Heart left ventricle (tissue), 13 donors: Measurements from ENCODE around the gene LCP2.

Experiments used
- POLR2A ChIP-seq, 2 donors: fragments of 450-650 bp; IDR thresholded peaks; one replicate each; pipeline ENCODE4 v1.6.1; 2017; ENCODE audit warnings: antibody characterized with exemption in 2 of 2, mild to moderate bottlenecking in 2 of 2, moderate library complexity in 2 of 2
- TF ChIP-seq, protein P1 (sequence below), 12 donors: fragments of 200-600 bp; sonication (generic) in 4 of 12; IDR thresholded peaks; one replicate each; pipeline versions ENCODE4 v1.5.0 to v1.8.0; 2018 to 2022; ENCODE audit warnings: antibody characterized with exemption in 12 of 12, mild to moderate bottlenecking in 5 of 12
- donor health status: ischemic (EF 13 %, LVEDD 7.1; RV severe dilation, severe dysfunction).
- donor health status: DM: no; HTN: yes; CAD: no.
- donor health status: DM: no; HTN: no; CAD: no.
- donor health status: ischemic (EF 25% LVEDD 6.9; RV normal size, moderate dysfunction).
- donor health status: ischemic (EF 25% LVEDD 5.7; RV mildly dilated, moderate dysfunction).
- donor health status: ischemic (EF 35%, LVEDD 5.7; RV mildly dilated, moderate dysfunction).
- donor health status: nonischemic (EF 11% LVEDD 7.7; RV severe dilation, severe dysfunction).
- donor health status: DM: yes; HTN: yes; CAD: no.
- donor health status: PGD.
- donor health status: ischemic (EF 29% LVEDD 5.4; RV normal size, mild dysfunction).
- donor health status: nonischemic (EF 23%, LVEDD 6.1; RV moderate dilation, normal function).

- TF ChIP-seq, protein P1, sequence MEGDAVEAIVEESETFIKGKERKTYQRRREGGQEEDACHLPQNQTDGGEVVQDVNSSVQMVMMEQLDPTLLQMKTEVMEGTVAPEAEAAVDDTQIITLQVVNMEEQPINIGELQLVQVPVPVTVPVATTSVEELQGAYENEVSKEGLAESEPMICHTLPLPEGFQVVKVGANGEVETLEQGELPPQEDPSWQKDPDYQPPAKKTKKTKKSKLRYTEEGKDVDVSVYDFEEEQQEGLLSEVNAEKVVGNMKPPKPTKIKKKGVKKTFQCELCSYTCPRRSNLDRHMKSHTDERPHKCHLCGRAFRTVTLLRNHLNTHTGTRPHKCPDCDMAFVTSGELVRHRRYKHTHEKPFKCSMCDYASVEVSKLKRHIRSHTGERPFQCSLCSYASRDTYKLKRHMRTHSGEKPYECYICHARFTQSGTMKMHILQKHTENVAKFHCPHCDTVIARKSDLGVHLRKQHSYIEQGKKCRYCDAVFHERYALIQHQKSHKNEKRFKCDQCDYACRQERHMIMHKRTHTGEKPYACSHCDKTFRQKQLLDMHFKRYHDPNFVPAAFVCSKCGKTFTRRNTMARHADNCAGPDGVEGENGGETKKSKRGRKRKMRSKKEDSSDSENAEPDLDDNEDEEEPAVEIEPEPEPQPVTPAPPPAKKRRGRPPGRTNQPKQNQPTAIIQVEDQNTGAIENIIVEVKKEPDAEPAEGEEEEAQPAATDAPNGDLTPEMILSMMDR (IDR thresholded peaks at IDR 0.05): no peak
- TF ChIP-seq POLR2A (IDR thresholded peaks at IDR 0.05): no peak
Observed at GRCh38 chr5:170275376-170275994, 22.1 kb downstream of the LCP2 start.
